SK-N-SH (cell line): ENCODE results near the gene NR6A1. TPM values are rescaled to one million over a fixed set of nuclear protein-coding genes. Genes with fewer than 3 reads are reported as not detected.

Source experiments
- CTCF ChIA-PET: fragments of 300-600, 350-600 bp; formaldehyde crosslinking; extraction: SDS; loops from one replicate; lab custom pipeline; 2021; lab: Yijun Ruan, JAX
- POLR2A ChIA-PET: fragments of 350-600 bp; sonication (Branson Sonifier 250); formaldehyde crosslinking; extraction: SDS; loops from one replicate; lab custom pipeline; 2020; ENCODE audit warnings: antibody characterized with exemption, inconsistent platforms; lab: Yijun Ruan, JAX
- DNase-seq: peaks from one replicate; pipeline ENCODE4 v3.0.0; 2012
- H2AFZ ChIP-seq: fragments of 200-600 bp; sonication (generic); 2 replicates; pipeline ENCODE4 v1.8.1; 2016; ENCODE audit warnings: antibody characterized with exemption, mild to moderate bottlenecking, low read depth
- H3F3A ChIP-seq: fragments of 200-600 bp; sonication (generic); replicated peaks from 2 replicates; pipeline ENCODE3; 2016; ENCODE audit warnings: antibody characterized with exemption, mild to moderate bottlenecking; ENCODE audit not compliant: insufficient read depth
- H3K27ac ChIP-seq, 2 experiments: fragments of 200-500 bp in 1 of 2; fragments of 200-600 bp in 1 of 2; sonication (Bioruptor generic) in 1 of 2; sonication (generic), shearing (Covaris generic) in 1 of 2; 2 replicates each; pipeline versions ENCODE4 v1.5.1 to v1.6.1; 2014 to 2016; ENCODE audit warnings: low read depth in 2 of 2, inconsistent platforms in 1 of 2, low read length in 1 of 2, mild to moderate bottlenecking in 1 of 2, mixed read lengths in 1 of 2
- H3K27me3 ChIP-seq: fragments of 200-600 bp; sonication (generic), shearing (Covaris generic); 2 replicates; pipeline ENCODE4 v1.6.1; 2016; ENCODE audit warnings: mixed run types; ENCODE audit not compliant: insufficient read depth
- H3K36me3 ChIP-seq, 2 experiments: fragments of 200-500 bp in 1 of 2; fragments of 200-600 bp in 1 of 2; sonication (Bioruptor generic) in 1 of 2; sonication (generic) in 1 of 2; replicated peaks in 1 of 2; 2 replicates each; pipeline versions ENCODE3 to v1.5.1; 2014 to 2016; ENCODE audit warnings: low read length in 1 of 2, mild to moderate bottlenecking in 1 of 2; ENCODE audit not compliant: insufficient read depth in 2 of 2, control insufficient read depth in 1 of 2
- H3K4me1 ChIP-seq, 2 experiments: fragments of 200-500 bp in 1 of 2; fragments of 200-600 bp in 1 of 2; sonication (Bioruptor generic) in 1 of 2; sonication (generic), shearing (Covaris generic) in 1 of 2; 2 replicates each; pipeline versions ENCODE4 v1.5.1 to v1.6.1; 2014 to 2016; ENCODE audit warnings: low read depth in 1 of 2, low read length in 1 of 2, mixed run types in 1 of 2; ENCODE audit not compliant: insufficient read depth in 2 of 2, control insufficient read depth in 1 of 2
- H3K4me2 ChIP-seq: fragments of 200-600 bp; sonication (generic), shearing (Covaris generic); 2 replicates; pipeline ENCODE4 v1.6.1; 2017; ENCODE audit warnings: mixed run types
- H3K4me3 ChIP-seq, 2 experiments: fragments of 200-500 bp in 1 of 2; fragments of 200-600 bp in 1 of 2; sonication (Bioruptor generic) in 1 of 2; sonication (generic), shearing (Covaris generic) in 1 of 2; 2 replicates each; pipeline versions ENCODE4 v1.5.1 to v1.8.1; 2014 to 2016; ENCODE audit warnings: low read depth in 2 of 2, inconsistent platforms in 1 of 2, low read length in 1 of 2, mild to moderate bottlenecking in 1 of 2, mixed read lengths in 1 of 2, moderate library complexity in 1 of 2
- H3K79me2 ChIP-seq: fragments of 200-600 bp; sonication (generic); 2 replicates; pipeline ENCODE4 v1.8.1; 2017; ENCODE audit warnings: mild to moderate bottlenecking; ENCODE audit not compliant: insufficient read depth
- H3K9ac ChIP-seq: fragments of 200-600 bp; sonication (generic); 2 replicates; pipeline ENCODE4 v1.6.1; 2017; ENCODE audit warnings: mixed run types
- H3K9me2 ChIP-seq: fragments of 200-600 bp; sonication (generic); 2 replicates; pipeline ENCODE4 v1.6.1; 2017; ENCODE audit warnings: mixed run types
- H3K9me3 ChIP-seq: fragments of 200-600 bp; sonication (generic); 2 replicates; pipeline ENCODE4 v1.6.1; 2017; ENCODE audit warnings: mixed run types, mild to moderate bottlenecking, moderate library complexity
- H4K20me1 ChIP-seq: fragments of 200-600 bp; sonication (generic); 2 replicates; pipeline ENCODE4 v1.6.1; 2017; ENCODE audit warnings: mild to moderate bottlenecking, mixed run types; ENCODE audit not compliant: insufficient read depth
- CHD2 ChIP-seq: fragments of 150-350 bp; IDR thresholded peaks from 2 replicates; pipeline ENCODE4 v1.6.1; 2018; ENCODE audit warnings: low read length; ENCODE audit not compliant: partially characterized antibody
- EZH2phosphoT487 ChIP-seq: fragments of 200-600 bp; sonication (generic); IDR thresholded peaks from 2 replicates; pipeline ENCODE4 v1.6.1; 2017; ENCODE audit warnings: low read depth, mixed run types, mild to moderate bottlenecking, antibody characterized with exemption, moderate library complexity, borderline replicate concordance
- FOSL2 ChIP-seq: IDR thresholded peaks from 2 replicates; pipeline ENCODE4 v1.4.0; 2012; ENCODE audit warnings: low read depth, mild to moderate bottlenecking, moderate library complexity, borderline replicate concordance
- FOXJ3 ChIP-seq: sonication (generic); formaldehyde crosslinking; IDR thresholded peaks from 2 replicates; pipeline ENCODE4 v1.5.1; 2020; ENCODE audit warnings: mild to moderate bottlenecking, missing genetic modification reagents
- GABPA ChIP-seq: IDR thresholded peaks from 2 replicates; pipeline ENCODE4 v1.4.0; 2012; ENCODE audit warnings: low read depth, mild to moderate bottlenecking
- MEF2A ChIP-seq: IDR thresholded peaks from 2 replicates; pipeline ENCODE4 v1.4.0; 2012; ENCODE audit warnings: low read depth, borderline replicate concordance
- MXI1 ChIP-seq: IDR thresholded peaks from 2 replicates; pipeline ENCODE4 v1.6.1; 2012; ENCODE audit warnings: mild to moderate bottlenecking, low read depth, low read length, improper control_type of control experiment
- NRF1 ChIP-seq: IDR thresholded peaks from 2 replicates; pipeline ENCODE4 v1.6.1; 2012; ENCODE audit warnings: low read depth, mild to moderate bottlenecking, low read length
- POLR2AphosphoS5 ChIP-seq: IDR thresholded peaks from 2 replicates; pipeline ENCODE4 v1.6.1; 2012; ENCODE audit warnings: low read depth, low read length
- RFX5 ChIP-seq: IDR thresholded peaks from 2 replicates; pipeline ENCODE4 v1.6.1; 2012; ENCODE audit warnings: mild to moderate bottlenecking, improper control_type of control experiment, low read length
- RXRA ChIP-seq: IDR thresholded peaks from 2 replicates; pipeline ENCODE4 v1.4.0; 2012; ENCODE audit warnings: low read depth, mild to moderate bottlenecking, borderline replicate concordance
- TCF12 ChIP-seq: IDR thresholded peaks from 2 replicates; pipeline ENCODE4 v1.4.0; 2012
- WGBS: methylation state at CpG from one replicate; pipeline ENCODE4 v1.1.6; 2017; ENCODE audit warnings: low lambda C conversion rate; 5-methylcytosine and 5-hydroxymethylcytosine counted together
- polyA plus RNA-seq, 3 experiments: library from polyadenylated mRNA; depleted of rRNA; stranded (reverse); fragments of >200 nt; gene quantifications; 2 replicates each; pipeline ENCODE4 v1.2.3, GENCODE V29; 2012
- TF ChIP-seq, protein P1 (sequence below): fragments of 150-350 bp; IDR thresholded peaks from 2 replicates; pipeline ENCODE4 v1.6.1; 2016; ENCODE audit warnings: mild to moderate bottlenecking, low read depth, low read length
- TF ChIP-seq, protein P2 (sequence below): IDR thresholded peaks from 2 replicates; pipeline ENCODE4 v1.4.0; 2012; ENCODE audit warnings: low read depth, borderline replicate concordance
- TF ChIP-seq, protein P3 (sequence below): fragments of 150-350 bp; IDR thresholded peaks from 2 replicates; pipeline ENCODE4 v1.6.1; 2017; ENCODE audit warnings: antibody characterized with exemption, low read length, low read depth, borderline replicate concordance
- TF ChIP-seq, protein P4 (sequence below): IDR thresholded peaks from 2 replicates; pipeline ENCODE4 v1.6.1; 2012; ENCODE audit warnings: mild to moderate bottlenecking, low read depth, low read length, moderate library complexity

The NR6A1 gene
- polyA plus RNA-seq, 1 of the 3 experiments (the other 2 are of a cell fraction): 1.2 TPM

DNA sequence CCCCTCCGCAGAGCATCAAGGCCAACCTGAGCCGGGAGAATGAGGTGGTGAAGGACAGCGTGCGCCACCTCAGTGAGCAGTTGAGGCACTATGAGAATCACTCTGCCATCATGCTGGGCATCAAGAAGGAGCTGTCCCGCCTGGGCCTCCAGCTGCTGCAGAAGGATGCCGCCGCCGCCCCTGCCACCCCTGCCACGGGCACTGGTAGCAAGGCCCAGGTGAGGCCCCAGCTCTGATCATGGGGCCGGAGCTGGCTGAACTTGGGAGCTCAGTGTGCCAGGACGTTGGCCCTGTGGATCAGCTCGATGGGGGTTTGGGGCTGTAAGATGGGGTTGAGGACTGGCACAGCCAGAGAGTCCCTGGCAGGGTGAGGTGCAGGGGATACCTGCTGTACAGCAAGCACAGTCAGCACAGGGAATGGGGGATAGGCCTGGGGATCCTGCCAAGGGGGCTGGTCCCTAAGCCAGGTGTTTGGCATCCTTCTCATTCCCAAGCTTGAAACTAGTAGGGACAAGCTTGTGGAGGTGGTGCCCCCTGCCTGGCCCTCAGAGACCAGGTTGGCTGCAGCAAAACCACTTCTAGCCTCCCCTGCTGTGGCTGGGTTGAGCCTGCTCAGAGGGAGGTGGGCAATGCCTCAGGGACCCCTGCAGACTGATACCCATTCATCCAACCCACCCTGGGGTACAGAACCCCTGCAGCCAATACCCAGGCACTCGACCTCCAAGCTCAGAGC is 28.3 kb upstream of the NR6A1 start:
- no peaks in the 10 kb centered on the region for H3K9me2 ChIP-seq
- H3K9me3 ChIP-seq: no peaks in the 10 kb centered on the region
- H3K36me3 ChIP-seq: no peaks in the 10 kb centered on the region
- POLR2A ChIA-PET: no interaction called here
- CTCF ChIA-PET: interaction anchor here (0.6 to 20.5 kb wide), 8 partner anchors 20 to 88 kb away, joined by 3 to 215 read pairs (median 6); partner anchors contain the start of genes OLFML2A and WDR38
- no peaks in the 10 kb centered on the region for H3K79me2 ChIP-seq
- H3K27ac ChIP-seq: no peak overlapping the region
- no peaks in the 10 kb centered on the region for H3K27me3 ChIP-seq
- no peak overlapping the region for H3K4me2 ChIP-seq
- H4K20me1 ChIP-seq: no peaks in the 10 kb centered on the region
- no peak overlapping the region for H2AFZ ChIP-seq
- TF ChIP-seq TCF12 (no peak), RFX5 (no peak), NRF1 (no peak), CHD2 (no peak), RXRA (no peak), FOSL2 (no peak), MXI1 (no peak), MEF2A (no peak), FOXJ3 (CRISPR knock-in tag) (no peak), EZH2phosphoT487 (no peak), GABPA (no peak), POLR2AphosphoS5 (no peak)
- TF ChIP-seq, protein P1, sequence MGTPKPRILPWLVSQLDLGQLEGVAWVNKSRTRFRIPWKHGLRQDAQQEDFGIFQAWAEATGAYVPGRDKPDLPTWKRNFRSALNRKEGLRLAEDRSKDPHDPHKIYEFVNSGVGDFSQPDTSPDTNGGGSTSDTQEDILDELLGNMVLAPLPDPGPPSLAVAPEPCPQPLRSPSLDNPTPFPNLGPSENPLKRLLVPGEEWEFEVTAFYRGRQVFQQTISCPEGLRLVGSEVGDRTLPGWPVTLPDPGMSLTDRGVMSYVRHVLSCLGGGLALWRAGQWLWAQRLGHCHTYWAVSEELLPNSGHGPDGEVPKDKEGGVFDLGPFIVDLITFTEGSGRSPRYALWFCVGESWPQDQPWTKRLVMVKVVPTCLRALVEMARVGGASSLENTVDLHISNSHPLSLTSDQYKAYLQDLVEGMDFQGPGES: no peak
- TF ChIP-seq, protein P2, sequence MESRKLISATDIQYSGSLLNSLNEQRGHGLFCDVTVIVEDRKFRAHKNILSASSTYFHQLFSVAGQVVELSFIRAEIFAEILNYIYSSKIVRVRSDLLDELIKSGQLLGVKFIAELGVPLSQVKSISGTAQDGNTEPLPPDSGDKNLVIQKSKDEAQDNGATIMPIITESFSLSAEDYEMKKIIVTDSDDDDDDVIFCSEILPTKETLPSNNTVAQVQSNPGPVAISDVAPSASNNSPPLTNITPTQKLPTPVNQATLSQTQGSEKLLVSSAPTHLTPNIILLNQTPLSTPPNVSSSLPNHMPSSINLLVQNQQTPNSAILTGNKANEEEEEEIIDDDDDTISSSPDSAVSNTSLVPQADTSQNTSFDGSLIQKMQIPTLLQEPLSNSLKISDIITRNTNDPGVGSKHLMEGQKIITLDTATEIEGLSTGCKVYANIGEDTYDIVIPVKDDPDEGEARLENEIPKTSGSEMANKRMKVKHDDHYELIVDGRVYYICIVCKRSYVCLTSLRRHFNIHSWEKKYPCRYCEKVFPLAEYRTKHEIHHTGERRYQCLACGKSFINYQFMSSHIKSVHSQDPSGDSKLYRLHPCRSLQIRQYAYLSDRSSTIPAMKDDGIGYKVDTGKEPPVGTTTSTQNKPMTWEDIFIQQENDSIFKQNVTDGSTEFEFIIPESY: no peak
- TF ChIP-seq, protein P3, sequence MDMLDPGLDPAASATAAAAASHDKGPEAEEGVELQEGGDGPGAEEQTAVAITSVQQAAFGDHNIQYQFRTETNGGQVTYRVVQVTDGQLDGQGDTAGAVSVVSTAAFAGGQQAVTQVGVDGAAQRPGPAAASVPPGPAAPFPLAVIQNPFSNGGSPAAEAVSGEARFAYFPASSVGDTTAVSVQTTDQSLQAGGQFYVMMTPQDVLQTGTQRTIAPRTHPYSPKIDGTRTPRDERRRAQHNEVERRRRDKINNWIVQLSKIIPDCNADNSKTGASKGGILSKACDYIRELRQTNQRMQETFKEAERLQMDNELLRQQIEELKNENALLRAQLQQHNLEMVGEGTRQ: no peak
- TF ChIP-seq, protein P4, sequence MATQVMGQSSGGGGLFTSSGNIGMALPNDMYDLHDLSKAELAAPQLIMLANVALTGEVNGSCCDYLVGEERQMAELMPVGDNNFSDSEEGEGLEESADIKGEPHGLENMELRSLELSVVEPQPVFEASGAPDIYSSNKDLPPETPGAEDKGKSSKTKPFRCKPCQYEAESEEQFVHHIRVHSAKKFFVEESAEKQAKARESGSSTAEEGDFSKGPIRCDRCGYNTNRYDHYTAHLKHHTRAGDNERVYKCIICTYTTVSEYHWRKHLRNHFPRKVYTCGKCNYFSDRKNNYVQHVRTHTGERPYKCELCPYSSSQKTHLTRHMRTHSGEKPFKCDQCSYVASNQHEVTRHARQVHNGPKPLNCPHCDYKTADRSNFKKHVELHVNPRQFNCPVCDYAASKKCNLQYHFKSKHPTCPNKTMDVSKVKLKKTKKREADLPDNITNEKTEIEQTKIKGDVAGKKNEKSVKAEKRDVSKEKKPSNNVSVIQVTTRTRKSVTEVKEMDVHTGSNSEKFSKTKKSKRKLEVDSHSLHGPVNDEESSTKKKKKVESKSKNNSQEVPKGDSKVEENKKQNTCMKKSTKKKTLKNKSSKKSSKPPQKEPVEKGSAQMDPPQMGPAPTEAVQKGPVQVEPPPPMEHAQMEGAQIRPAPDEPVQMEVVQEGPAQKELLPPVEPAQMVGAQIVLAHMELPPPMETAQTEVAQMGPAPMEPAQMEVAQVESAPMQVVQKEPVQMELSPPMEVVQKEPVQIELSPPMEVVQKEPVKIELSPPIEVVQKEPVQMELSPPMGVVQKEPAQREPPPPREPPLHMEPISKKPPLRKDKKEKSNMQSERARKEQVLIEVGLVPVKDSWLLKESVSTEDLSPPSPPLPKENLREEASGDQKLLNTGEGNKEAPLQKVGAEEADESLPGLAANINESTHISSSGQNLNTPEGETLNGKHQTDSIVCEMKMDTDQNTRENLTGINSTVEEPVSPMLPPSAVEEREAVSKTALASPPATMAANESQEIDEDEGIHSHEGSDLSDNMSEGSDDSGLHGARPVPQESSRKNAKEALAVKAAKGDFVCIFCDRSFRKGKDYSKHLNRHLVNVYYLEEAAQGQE: no peak
- TF ChIP-seq, all 33 proteins: peak for 0
- Histone ChIP-seq H3K4me3 (no peak overlapping the region), H3F3A (peaks cover 6% of the 10 kb centered on the region), H3K9ac (no peak overlapping the region), H3K4me1 (peaks cover 4 to 15% of the 10 kb centered on the region in 2 experiments; a peak in 3 of 4 replicates)
- no peak for DNase-seq
- 86% methylated on average over 8 of the region's 13 CpGs for WGBS
